GM18907 (cell line): ENCODE measurements around the gene PGAP3.
"Not testable (repeated sequence)": the region's sequence is repeated elsewhere in the genome, so short reads cannot be mapped to it uniquely, and the experiment has no call there.

Experiments
- ATAC-seq: cut with Tn5 transposase; IDR thresholded peaks from one replicate; pipeline ENCODE4 v1.9.1; 2021; ENCODE audit warnings: mild to moderate bottlenecking, moderate library complexity; ENCODE audit not compliant: unreplicated experiment

PGAP3 gene

DNA sequence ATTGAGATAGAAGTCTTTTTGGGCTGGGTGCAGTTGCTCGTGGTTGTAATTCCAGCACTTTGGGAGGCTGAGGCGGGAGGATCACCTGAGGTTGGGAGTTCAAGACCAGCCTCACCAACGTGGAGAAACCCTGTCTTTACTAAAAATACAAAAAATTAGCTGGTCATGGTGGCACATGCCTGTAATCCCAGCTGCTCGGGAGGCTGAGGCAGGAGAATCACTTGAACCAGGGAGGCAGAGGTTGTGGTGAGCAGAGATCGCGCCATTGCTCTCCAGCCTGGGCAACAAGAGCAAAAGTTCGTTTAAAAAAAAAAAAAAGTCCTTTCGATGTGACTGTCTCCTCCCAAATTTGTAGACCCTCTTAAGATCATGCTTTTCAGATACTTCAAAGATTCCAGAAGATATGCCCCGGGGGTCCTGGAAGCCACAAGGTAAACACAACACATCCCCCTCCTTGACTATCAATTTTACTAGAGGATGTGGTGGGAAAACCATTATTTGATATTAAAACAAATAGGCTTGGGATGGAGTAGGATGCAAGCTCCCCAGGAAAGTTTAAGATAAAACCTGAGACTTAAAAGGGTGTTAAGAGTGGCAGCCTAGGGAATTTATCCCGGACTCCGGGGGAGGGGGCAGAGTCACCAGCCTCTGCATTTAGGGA lies 11.4 kb upstream of the PGAP3 start:
- not testable (repeated sequence) for ATAC-seq

- ATAC-seq: no peak
Measured at GRCh38 chr17:39697961-39698360, 10.1 kb upstream of the PGAP3 start.

- ATAC-seq: no peak
Measured at GRCh38 chr17:39696731-39697130, 8.9 kb upstream of the PGAP3 start.

DNA sequence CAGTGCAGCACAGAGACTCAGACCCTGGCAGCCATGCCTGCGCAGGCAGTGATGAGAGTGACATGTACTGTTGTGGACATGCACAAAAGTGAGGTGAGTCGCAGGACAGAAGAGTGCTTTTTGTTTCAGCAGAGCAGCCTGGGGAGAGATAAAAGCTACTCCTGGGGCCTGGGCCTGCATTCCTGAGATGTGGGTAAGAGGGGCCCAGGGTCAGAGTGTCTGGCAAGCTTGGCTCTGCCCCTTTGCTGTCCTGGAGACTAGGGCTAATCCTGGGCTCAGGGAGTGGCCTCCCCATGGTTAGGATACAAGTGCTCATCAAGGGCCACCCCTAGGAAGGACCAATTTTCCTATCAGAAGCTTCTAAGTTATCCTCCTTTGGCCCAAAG lies 7.2 kb upstream of the PGAP3 start:
- ATAC-seq: no peak

- no peak for ATAC-seq
Measured at GRCh38 chr17:39694593-39694992, 6.7 kb upstream of the PGAP3 start.

DNA sequence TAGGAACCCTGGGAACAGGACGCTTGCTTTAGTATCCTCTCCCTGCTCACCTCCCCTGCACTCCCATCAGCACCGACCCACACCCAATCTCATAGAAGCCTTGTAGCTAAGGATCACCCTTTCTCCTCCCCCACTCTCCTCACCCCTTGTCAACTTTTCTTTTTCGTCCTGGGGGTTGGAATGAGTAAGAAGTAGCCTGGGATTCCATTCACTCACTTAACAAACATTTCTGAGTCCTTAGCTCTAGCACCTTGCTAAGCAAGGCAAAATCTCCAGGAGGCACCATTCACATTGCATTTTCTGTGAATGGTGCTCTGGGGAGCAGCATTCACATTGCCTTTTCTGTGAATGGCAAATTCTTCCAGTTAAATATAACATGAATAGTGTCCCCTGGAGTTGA lies 1.1 kb upstream of the PGAP3 start:
- ATAC-seq: no peak

GRCh38 chr17:39688475-39688835 lies 598 bp upstream of the PGAP3 start:
- no peak for ATAC-seq

DNA sequence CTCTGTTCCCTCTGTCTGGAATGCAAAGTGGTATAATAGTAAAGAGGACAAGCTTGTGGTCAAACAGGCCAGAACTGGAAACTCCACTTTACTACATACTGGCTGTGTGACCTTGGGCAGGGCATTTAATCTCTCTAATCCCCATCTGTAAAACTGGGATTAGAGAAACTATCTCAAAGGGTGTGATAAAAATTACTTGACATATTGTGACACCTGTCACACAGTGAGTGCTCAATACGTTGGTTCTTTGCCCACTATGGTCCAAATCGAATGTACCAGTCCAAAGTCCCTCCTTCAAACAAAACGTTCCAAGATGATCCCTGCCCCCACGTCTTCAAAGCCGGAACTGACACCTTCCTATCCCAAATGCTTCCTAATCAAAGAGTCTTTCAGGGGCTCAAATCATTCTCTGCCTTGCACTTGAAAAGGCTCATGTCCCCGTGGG lies 734 bp downstream of the PGAP3 start:
- no peak for ATAC-seq

- ATAC-seq: no peak
Measured at GRCh38 chr17:39684369-39685192, 3.3 kb downstream of the PGAP3 start.

GRCh38 chr17:39683295-39683939 lies 4.4 kb downstream of the PGAP3 start:
- ATAC-seq: no peak

DNA sequence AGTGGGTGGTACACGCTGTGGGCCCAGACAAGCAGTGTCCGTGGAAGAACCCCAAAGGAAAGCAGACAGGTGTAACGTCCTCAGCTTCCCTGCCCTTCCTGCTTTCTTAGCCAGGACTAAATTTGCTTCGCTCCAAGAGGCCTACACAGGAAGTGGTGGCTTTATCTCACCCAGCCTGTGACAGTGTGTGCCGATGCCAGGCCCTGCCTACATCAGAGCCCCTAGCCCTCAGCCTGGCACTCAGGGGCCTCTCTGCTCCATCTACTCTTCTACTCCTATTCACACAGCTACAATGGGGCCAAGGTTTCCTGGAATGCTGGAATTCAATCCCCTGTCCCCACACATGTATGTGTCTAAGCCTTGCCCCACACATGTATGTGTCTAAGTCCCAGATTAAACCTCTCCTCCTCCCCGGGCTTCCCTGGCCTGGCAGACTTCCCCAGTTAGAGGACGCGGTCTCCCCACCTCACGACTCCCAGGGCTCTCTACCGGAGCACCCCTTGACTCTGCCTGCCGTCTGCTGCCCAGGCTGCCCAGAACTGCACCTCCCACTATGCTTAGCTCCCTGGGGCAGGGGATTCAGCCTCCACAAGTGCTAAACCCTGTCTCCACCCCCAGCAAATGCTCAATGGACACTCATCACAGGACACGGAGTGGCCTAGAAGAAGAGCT lies 8.2 kb downstream of the PGAP3 start:
- no peak for ATAC-seq

DNA sequence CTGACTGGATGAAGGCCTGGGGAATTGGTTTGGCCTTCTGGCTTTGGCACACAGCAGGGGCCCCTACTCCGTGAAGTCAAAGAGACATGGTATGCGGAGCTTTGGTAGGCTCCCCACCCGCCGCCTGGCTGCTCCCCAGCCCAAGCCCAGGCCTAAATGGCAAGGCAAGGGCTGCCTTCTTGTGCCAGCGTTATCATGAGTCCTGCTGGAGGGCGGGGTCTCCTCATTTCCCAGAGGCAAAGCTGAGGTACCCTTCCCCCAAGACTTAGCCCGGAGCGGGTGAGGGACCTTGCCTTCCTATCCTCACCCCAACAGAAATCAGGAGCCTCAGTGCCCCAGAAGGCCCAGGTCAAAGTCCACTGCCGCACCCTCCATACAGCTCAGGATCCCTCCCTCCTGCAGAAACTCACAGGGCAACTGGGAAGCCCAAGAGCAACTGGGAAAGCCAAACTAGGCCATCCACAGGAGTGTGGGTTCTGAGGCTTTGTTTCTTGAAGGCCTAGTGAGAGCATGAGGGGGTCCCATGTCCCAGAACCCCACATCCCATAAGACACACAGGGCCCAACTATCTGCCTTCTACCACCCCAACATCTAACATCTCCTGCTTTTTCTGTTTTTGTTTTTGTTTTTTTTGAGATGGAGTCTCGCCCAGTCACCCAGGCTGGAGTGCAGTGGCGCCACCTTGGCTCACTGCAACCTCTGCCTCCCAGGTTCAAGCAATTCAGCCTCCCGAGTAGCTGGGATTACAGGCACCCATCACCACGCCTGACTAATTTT lies 9.3 kb downstream of the PGAP3 start:
- ATAC-seq: no peak

GRCh38 chr17:39677542-39678339 lies 10.1 kb downstream of the PGAP3 start:
- no peak for ATAC-seq

- no peak for ATAC-seq
Measured at GRCh38 chr17:39677072-39677471, 10.8 kb downstream of the PGAP3 start.

- ATAC-seq: peak; percentile 41
Measured at GRCh38 chr17:39676198-39676819, 11.5 kb downstream of the PGAP3 start.

DNA sequence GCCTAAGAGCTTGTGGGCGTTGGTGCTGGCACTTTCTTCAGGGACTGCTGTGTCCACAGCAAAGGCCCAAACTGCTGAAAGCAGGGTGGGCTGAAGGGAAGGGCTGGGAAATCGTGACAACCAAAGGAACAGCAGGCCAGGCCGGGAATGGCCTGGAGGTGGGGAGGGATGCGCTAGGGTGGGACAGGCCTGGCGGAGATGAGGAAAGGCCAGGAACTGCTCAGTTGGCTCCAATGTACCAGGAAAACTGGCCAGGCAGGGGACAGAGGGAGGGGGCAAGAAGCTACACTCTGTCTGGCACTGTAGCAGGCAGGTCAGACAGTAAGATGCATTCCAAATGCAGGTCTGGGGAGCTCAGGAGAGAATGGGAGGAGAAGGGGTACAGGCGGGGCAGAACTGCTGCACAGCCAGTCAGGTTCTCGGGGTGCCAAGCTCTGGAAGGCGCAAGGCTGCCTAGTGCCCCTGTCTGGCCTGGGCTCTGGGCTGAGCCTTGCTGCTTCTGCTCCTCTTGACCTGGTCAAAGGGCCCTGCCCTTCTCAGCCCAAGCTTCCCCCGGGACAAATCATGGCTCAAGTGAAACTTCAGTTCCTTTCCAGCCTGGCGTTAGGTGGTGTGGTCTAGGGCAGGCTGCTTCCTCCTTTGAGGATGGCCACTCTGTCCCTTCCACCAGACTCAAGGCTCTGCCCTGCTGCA lies 12.3 kb downstream of the PGAP3 start:
- no peak for ATAC-seq

DNA sequence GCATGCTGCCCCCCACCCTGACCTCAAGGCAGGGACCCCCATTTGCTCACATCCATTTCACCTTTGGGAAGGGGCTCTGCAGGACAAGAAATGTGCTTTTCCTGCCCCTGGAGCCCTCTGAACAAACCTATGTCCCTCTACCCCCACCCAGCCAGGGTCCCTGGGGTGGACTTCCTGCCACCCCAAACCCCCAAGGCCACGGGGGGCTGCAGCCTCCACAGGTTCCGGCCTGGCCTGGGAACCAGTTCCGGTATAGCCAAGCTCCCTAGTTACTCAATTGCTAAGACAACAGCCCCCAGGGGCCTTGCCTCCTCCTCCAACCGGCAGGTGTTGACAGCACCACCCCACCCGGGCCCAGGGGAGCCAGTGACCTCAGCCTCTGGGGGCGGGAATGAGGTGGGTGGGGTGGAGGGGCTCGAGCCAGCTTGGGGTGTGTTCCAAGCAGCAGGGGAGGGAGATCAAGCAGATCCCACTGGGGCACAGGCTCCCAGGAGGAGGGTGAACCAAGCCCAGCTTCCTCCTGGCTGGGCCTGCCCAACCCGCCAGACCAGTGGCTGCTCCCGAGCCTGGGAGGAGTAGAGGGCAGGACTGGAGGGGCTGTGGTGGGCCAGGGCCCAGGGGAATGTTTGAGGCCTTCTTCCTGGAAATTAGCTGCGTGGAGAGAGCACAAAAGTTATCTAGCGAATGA lies 13.0 kb downstream of the PGAP3 start:
- peak; percentile 44 for ATAC-seq

DNA sequence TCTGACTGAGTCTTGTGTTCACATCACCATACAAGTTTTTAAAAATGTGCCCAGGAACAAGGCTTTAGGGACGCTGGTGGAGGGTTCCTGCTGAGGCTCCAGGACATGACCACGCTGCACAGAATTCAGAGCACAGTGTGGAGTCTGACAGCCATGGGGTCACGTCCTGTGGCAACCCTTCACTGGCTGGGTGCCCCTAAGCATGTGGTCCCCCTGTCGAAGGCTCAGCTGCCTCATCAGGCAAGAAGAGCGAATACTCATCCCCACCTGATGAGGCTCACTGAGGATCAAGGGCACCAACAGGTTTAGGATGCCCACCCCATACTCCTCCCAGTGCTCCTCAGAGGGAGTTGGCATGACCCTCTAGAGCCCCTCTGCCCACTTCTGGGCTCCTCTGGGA lies 13.7 kb downstream of the PGAP3 start:
- ATAC-seq: no peak
